Putamen (tissue), 1 donor: ENCODE measurements around the gene TAAR5.
"Not testable (repeated sequence)": the region's sequence is repeated elsewhere in the genome, so short reads cannot be mapped to it uniquely, and the experiment has no call there.

ENCODE experiments used
- DNase-seq: peaks from one replicate; pipeline ENCODE4 v3.0.0-alpha.2; 2016; ENCODE audit warnings: low spot score

Gene TAAR5

DNA sequence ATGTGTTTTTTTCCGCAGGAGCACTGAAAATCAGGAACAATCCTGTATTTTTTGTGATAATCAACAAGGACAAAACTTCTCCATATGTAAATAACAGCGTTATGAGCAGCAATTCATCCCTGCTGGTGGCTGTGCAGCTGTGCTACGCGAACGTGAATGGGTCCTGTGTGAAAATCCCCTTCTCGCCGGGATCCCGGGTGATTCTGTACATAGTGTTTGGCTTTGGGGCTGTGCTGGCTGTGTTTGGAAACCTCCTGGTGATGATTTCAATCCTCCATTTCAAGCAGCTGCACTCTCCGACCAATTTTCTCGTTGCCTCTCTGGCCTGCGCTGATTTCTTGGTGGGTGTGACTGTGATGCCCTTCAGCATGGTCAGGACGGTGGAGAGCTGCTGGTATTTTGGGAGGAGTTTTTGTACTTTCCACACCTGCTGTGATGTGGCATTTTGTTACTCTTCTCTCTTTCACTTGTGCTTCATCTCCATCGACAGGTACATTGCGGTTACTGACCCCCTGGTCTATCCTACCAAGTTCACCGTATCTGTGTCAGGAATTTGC is 19.2 kb downstream of the TAAR5 start, which contains the start of gene TAAR6:
Gene TAAR6 (plus strand): TSS at position 102 of the 557 bp plus-strand sequence. CDS start 0 bp downstream, at position 102.
- DNase-seq, result peak; percentile 70

- peak; percentile 86 for DNase-seq
Observed at GRCh38 chr6:132569170-132569569, 20.4 kb downstream of the TAAR5 start.

DNA sequence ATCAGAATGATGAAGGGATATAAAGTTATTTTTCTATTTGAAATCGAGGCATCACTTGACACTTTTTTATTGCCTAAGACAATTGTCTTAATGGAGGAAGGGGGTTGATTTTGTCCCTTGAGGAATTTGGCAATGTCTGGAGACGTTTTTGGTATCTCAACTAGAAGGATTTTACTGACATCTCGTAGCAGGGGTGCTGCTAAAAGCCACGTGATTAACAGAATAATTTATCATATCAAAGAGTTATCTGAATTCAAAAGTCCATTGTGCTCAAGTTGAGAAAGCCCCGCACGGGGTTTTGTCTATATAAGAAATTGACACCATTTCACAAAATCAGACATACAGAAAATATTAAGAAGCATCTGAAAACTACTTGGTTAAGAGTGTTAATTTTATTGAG is 20.9 kb downstream of the TAAR5 start:
- peak; percentile 33 for DNase-seq

GRCh38 chr6:132567566-132567965 is 22.0 kb downstream of the TAAR5 start:
- DNase-seq, result no peak

DNA sequence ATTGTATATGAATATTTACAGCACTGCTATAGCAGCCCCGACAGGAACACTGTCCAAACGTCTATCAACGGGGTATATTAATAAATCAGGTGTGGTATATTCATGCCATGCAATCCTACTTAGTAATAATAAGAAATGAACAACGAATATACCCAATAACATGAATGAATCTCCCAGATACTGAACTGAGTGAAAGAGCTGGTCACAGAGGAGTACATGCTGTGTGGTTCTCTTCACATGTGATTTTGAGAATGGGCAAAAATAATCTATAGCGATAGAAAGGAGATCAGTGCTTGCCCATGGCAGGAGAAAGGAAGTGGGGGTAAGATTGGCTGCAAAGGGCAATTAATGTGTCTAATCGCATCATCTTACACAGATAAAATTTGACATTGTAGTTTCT is 23.1 kb downstream of the TAAR5 start:
- DNase-seq, result no peak

- not testable (repeated sequence) for DNase-seq
Observed at GRCh38 chr6:132560087-132560486, 29.5 kb downstream of the TAAR5 start.

- no peak for DNase-seq
Observed at GRCh38 chr6:132552372-132552771, 37.2 kb downstream of the TAAR5 start, which contains the start of gene TAAR8. TSS of gene TAAR8 (plus strand) at chr6:132552672. CDS start at chr6:132552693, 21 bp downstream.

GRCh38 chr6:132551214-132551613 is 38.3 kb downstream of the TAAR5 start:
- no peak for DNase-seq

- DNase-seq, result no peak
Observed at GRCh38 chr6:132548746-132549463, 40.6 kb downstream of the TAAR5 start.

DNA sequence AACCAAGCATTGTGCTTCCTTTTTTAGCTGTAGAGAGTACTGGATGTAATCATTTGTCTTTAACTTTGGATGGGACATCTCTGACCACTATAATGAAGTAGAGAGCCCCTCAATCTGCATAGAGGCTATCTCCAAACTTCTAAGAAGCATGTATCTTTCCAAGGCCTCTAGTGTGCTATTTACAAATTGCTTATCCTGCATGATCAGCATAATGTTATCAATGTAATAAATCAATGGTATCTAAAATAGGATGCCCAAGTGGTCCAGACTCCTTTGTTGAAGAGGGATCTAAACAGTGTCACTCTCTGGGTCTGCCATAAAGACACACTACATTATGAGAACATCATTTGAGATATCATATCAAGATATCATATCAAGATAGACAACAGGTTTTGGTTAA is 44.7 kb downstream of the TAAR5 start:
- no peak for DNase-seq
